ENCODE measurements around the gene AVPR1B.

AVPR1B gene

DNA sequence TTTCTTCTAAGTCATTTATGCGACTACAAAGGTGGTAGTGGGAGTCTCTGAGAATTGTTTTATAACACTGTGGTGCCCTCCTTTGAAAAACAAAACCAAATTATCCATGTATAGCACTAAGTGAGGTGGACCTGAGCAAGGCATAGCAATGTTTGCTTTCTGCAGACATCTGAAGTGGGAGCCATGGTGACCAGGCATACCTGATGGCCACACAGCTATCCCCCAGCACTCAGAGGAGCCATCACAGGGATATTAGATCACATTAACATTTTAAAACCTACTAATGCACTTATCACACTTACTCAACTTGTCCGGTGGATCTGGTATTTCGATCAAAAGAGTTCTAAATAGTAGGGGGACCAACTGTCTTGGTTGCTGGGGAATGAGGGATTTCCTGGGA is 24.8 kb upstream of the AVPR1B start:
- no peak for DNase-seq (ENCODE audit: extremely low read depth, insufficient read length)
- Histone ChIP-seq H3K4me3 (replicated peaks; ENCODE audit: low read depth, low read length) (no peak overlapping the region), H3K27me3 (replicated peaks; ENCODE audit: control insufficient read depth, insufficient read depth, low read length) (peaks cover 1% of the 10 kb centered on the region), H3K36me3 (ENCODE audit: control insufficient read depth, insufficient read depth, low read length) (no peaks in the 10 kb centered on the region)
- TF ChIP-seq, protein P1, sequence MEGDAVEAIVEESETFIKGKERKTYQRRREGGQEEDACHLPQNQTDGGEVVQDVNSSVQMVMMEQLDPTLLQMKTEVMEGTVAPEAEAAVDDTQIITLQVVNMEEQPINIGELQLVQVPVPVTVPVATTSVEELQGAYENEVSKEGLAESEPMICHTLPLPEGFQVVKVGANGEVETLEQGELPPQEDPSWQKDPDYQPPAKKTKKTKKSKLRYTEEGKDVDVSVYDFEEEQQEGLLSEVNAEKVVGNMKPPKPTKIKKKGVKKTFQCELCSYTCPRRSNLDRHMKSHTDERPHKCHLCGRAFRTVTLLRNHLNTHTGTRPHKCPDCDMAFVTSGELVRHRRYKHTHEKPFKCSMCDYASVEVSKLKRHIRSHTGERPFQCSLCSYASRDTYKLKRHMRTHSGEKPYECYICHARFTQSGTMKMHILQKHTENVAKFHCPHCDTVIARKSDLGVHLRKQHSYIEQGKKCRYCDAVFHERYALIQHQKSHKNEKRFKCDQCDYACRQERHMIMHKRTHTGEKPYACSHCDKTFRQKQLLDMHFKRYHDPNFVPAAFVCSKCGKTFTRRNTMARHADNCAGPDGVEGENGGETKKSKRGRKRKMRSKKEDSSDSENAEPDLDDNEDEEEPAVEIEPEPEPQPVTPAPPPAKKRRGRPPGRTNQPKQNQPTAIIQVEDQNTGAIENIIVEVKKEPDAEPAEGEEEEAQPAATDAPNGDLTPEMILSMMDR (IDR thresholded peaks at IDR 0.05; ENCODE audit: insufficient read depth, low read length, poor library complexity, severe bottlenecking), result no peak

DNA sequence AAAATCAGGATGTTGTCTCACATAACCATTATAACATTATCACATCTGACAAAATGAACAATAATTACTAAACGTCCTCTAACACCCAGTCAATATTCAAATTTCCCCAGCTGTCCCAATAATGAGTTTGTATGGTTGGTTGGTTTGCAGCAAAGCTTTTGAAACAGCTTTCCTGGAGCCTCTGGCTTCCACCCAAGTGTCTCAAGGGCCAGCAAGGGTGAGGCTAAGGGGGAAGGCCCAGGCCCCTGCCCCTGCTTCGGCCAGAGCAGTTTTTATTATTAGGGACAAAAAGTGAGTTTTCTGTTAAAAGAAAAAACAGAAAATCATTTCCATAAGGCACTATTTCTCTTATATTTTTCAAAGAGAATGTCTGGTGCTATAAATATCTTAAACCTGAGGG is 19.1 kb upstream of the AVPR1B start:
- DNase-seq (ENCODE audit: extremely low read depth, insufficient read length), result no peak
- Histone ChIP-seq H3K4me3 (replicated peaks; ENCODE audit: low read depth, low read length) (no peak overlapping the region), H3K36me3 (ENCODE audit: control insufficient read depth, insufficient read depth, low read length) (no peaks in the 10 kb centered on the region), H3K27me3 (replicated peaks; ENCODE audit: control insufficient read depth, insufficient read depth, low read length) (no peaks in the 10 kb centered on the region; the same call in none of the 2 replicates)
- TF ChIP-seq, protein P1 (IDR thresholded peaks at IDR 0.05; ENCODE audit: insufficient read depth, low read length, poor library complexity, severe bottlenecking), result no peak

DNA sequence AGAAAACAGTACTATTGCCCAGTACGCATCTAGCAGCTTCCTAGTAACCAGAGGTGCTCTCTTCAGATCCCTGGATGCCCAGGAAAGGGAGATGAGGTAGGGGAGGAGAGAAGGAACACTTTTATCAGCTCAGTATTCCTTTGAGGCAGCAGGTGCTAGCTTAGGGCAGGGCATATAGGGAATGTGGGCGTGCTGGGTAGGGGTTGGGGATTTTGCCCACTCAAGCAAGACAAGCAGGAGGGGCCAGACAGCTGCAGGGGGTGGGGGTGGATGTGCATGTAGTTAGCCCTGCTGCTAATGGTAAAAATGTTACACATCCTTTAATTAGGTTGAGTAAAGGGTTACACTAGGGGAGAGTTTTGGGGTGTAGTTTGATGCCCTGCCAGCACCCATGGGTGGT is 18.1 kb upstream of the AVPR1B start:
- no peak for DNase-seq (ENCODE audit: extremely low read depth, insufficient read length)
- TF ChIP-seq, protein P1 (IDR thresholded peaks at IDR 0.05; ENCODE audit: insufficient read depth, low read length, poor library complexity, severe bottlenecking), result no peak
- Histone ChIP-seq H3K36me3 (ENCODE audit: control insufficient read depth, insufficient read depth, low read length) (no peaks in the 10 kb centered on the region), H3K4me3 (replicated peaks; ENCODE audit: low read depth, low read length) (no peak overlapping the region), H3K27me3 (replicated peaks; ENCODE audit: control insufficient read depth, insufficient read depth, low read length) (no peaks in the 10 kb centered on the region; the same call in none of the 2 replicates)

DNA sequence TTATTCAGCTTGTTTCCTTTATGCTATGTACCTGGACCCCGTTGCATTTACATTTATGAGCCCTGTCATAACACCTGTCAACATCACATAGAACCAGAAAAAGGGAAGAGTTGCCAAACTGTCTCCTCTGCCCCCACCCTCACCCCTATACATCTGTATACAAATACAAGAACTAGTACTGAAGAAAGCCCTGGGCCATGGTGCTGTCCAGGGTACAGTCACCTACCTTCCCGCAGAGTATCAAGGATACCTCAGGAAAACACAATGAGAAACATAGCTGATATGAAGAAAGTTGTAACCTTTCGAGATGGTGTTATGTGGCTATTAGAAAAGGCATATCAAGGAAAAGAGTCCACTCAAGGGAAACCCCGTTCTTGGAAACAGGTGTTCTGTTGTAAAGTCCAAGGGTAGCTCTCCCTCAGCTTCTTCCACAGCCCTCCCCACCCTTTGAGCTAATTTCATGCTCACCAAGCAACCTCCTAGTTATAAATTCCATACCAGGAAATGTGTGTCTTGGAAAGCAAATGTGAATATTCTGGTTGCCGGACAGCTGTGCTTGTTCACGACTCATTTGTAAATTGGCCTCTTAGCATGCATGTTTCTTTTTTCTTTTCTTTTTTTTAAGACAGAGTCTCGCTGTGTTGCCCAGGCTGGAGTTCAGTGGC is 16.7 kb upstream of the AVPR1B start:
- DNase-seq (ENCODE audit: extremely low read depth, insufficient read length), result no peak
- no peaks in the 10 kb centered on the region for H3K36me3 ChIP-seq (ENCODE audit: control insufficient read depth, insufficient read depth, low read length)
- no peaks in the 10 kb centered on the region; the same call in 1 of the 2 replicates for H3K27me3 ChIP-seq (replicated peaks; ENCODE audit: control insufficient read depth, insufficient read depth, low read length)
- no peak overlapping the region for H3K4me3 ChIP-seq (replicated peaks; ENCODE audit: low read depth, low read length)
- TF ChIP-seq, protein P1 (IDR thresholded peaks at IDR 0.05; ENCODE audit: insufficient read depth, low read length, poor library complexity, severe bottlenecking), result no peak

DNA sequence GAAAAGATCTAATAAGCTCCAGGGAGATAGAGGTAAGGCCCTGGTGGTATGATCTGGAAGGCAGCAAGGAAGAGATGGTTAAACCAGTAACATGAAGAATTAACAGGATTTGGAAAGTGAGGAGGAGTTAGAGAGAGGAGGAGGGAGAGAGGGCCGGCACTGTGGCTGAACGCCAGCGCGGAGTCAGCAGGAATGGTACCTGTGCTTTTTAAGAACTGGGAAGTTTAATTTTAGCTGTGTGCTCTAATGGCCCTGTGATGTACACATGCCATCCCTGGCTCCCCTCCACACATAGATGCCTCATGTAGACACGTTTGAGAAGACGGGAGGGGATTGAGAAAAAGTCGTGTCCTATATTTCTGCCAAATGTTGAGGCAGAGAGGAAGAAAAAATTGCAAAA is 13.8 kb upstream of the AVPR1B start:
- H3K27me3 ChIP-seq (replicated peaks; ENCODE audit: control insufficient read depth, insufficient read depth, low read length), result peaks cover 2% of the 10 kb centered on the region
- DNase-seq (ENCODE audit: extremely low read depth, insufficient read length), result no peak
- TF ChIP-seq, protein P1 (IDR thresholded peaks at IDR 0.05; ENCODE audit: insufficient read depth, low read length, poor library complexity, severe bottlenecking), result no peak
- no peaks in the 10 kb centered on the region for H3K36me3 ChIP-seq (ENCODE audit: control insufficient read depth, insufficient read depth, low read length)
- no peak overlapping the region for H3K4me3 ChIP-seq (replicated peaks; ENCODE audit: low read depth, low read length)

DNA sequence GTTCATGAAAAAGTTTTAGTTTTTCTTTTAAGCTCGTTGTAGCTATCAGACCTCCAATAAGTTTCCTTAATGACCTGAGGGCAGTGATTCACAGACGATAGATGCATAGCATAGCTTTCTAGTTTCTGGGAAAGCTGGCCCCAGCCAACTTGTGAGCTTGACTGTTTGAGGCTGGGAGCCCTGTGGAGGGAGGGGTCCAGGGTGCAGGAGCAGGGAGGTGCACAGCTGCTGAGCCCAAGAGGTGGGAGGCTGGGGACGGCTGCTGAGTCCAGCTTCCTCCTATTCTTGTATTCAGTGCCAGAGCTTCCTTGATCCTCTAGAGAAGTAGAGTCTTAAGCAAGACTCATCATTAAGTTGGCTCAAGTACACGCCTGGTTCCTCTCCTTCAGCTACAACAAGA is 11.0 kb upstream of the AVPR1B start:
- Histone ChIP-seq H3K36me3 (ENCODE audit: control insufficient read depth, insufficient read depth, low read length) (no peaks in the 10 kb centered on the region), H3K4me3 (replicated peaks; ENCODE audit: low read depth, low read length) (no peak overlapping the region), H3K27me3 (replicated peaks; ENCODE audit: control insufficient read depth, insufficient read depth, low read length) (peaks cover 2% of the 10 kb centered on the region)
- DNase-seq (ENCODE audit: extremely low read depth, insufficient read length), result no peak
- TF ChIP-seq, protein P1 (IDR thresholded peaks at IDR 0.05; ENCODE audit: insufficient read depth, low read length, poor library complexity, severe bottlenecking), result no peak
